Suprapubic skin (tissue), 4 donors: ENCODE measurements around the gene SCAP. TPM values are rescaled to one million over a fixed set of nuclear protein-coding genes. Genes with fewer than 3 reads are reported as not detected.
A peak's percentile ranks its signal among the peaks of the same experiment; 100 is the strongest.
"Not testable (repeated sequence)": the region's sequence is repeated elsewhere in the genome, so short reads cannot be mapped to it uniquely, and the experiment has no call there.

Experiments used
- DNase-seq, 2 donors: peaks; one replicate each; pipeline ENCODE4 v3.0.0-alpha.2; 2019; ENCODE audit warnings: low spot score in 2 of 2
- H3K27ac ChIP-seq: fragments of 200-600 bp; sonication (generic); one replicate; pipeline ENCODE4 v1.5.1; 2019
- H3K27me3 ChIP-seq: fragments of 200-600 bp; sonication (generic); one replicate; pipeline ENCODE4 v1.5.1; 2019
- H3K36me3 ChIP-seq: fragments of 200-600 bp; sonication (generic); one replicate; pipeline ENCODE4 v1.5.1; 2019
- H3K4me1 ChIP-seq: fragments of 200-600 bp; sonication (generic); one replicate; pipeline ENCODE4 v1.5.1; 2019
- H3K4me3 ChIP-seq: fragments of 200-600 bp; sonication (generic); one replicate; pipeline ENCODE4 v1.5.1; 2019; ENCODE audit warnings: mild to moderate bottlenecking
- H3K9me3 ChIP-seq: fragments of 200-600 bp; sonication (generic); one replicate; pipeline ENCODE4 v1.5.1; 2019
- EP300 ChIP-seq: sonication (generic); formaldehyde crosslinking; IDR thresholded peaks from one replicate; pipeline ENCODE4 v1.6.1; 2017; ENCODE audit warnings: antibody characterized with exemption
- POLR2A ChIP-seq, 2 donors: fragments of 450-650 bp; IDR thresholded peaks; one replicate each; pipeline ENCODE4 v1.6.1; 2017; ENCODE audit warnings: antibody characterized with exemption in 2 of 2, mild to moderate bottlenecking in 2 of 2, moderate library complexity in 2 of 2
- POLR2AphosphoS5 ChIP-seq, 3 donors: sonication (generic); formaldehyde crosslinking; IDR thresholded peaks; one replicate each; pipeline ENCODE4 v1.6.1; 2017; ENCODE audit warnings: antibody characterized with exemption in 3 of 3
- WGBS: methylation state at CpG from one replicate; pipeline ENCODE4 v1.1.5; 2018; 5-methylcytosine and 5-hydroxymethylcytosine counted together
- total RNA-seq, 4 donors: library from RNA; depleted of rRNA; stranded (reverse); fragments of >200 nt; gene quantifications; one replicate each; pipeline ENCODE4 v1.1.0, GENCODE V29; 2016
- TF ChIP-seq, protein P1 (sequence below), 2 donors: fragments of 200-600 bp in 1 of 2; fragments of 450-650 bp in 1 of 2; sonication (generic) in 1 of 2; IDR thresholded peaks; one replicate each; pipeline ENCODE4 v1.5.1; 2016 to 2019; ENCODE audit warnings: antibody characterized with exemption in 2 of 2, mild to moderate bottlenecking in 1 of 2, moderate library complexity in 1 of 2

The SCAP gene
- total RNA-seq, 4 donors from 2014 or later = 142 to 195 (median 151) TPM

- Histone ChIP-seq H3K27ac (no peak overlapping the region), H3K9me3 (no peaks in the 10 kb centered on the region), H3K36me3 (no peaks in the 10 kb centered on the region), H3K4me3 (no peak overlapping the region), H3K27me3 (no peaks in the 10 kb centered on the region), H3K4me1 (peaks cover 21% of the 10 kb centered on the region)
- no peak for DNase-seq
- WGBS = 93% methylated on average over 3 of the region's 3 CpGs
- TF ChIP-seq, protein P1, sequence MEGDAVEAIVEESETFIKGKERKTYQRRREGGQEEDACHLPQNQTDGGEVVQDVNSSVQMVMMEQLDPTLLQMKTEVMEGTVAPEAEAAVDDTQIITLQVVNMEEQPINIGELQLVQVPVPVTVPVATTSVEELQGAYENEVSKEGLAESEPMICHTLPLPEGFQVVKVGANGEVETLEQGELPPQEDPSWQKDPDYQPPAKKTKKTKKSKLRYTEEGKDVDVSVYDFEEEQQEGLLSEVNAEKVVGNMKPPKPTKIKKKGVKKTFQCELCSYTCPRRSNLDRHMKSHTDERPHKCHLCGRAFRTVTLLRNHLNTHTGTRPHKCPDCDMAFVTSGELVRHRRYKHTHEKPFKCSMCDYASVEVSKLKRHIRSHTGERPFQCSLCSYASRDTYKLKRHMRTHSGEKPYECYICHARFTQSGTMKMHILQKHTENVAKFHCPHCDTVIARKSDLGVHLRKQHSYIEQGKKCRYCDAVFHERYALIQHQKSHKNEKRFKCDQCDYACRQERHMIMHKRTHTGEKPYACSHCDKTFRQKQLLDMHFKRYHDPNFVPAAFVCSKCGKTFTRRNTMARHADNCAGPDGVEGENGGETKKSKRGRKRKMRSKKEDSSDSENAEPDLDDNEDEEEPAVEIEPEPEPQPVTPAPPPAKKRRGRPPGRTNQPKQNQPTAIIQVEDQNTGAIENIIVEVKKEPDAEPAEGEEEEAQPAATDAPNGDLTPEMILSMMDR (IDR thresholded peaks at IDR 0.05) = no peak
- TF ChIP-seq POLR2AphosphoS5 (IDR thresholded peaks at IDR 0.05) = no peak
- TF ChIP-seq EP300 = no peak
- TF ChIP-seq POLR2A (IDR thresholded peaks at IDR 0.05) = no peak
Measured at GRCh38 chr3:47469616-47470015, 6.1 kb downstream of the SCAP start.

DNA sequence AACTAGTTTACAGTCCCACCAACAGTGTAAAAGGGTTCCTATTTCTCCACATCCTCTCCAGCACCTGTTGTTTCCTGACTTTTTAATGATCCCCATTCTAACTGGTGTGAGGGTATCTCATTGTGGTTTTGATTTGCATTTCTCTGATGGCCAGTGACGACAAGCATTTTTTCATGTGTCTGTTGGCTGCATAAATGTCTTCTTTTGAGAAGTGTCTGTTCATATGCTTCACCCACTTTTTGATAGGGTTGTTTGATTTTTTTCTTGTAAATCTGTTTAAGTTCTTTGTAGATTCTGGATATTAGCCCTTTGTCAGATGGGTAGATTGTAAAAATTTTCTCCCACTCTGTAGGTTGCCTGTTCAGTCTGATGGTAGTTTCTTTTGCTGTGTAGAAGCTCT lies 7.4 kb downstream of the SCAP start:
- not testable (repeated sequence) for DNase-seq, H3K9me3 ChIP-seq, H3K27me3 ChIP-seq, H3K4me1 ChIP-seq, H3K36me3 ChIP-seq, H3K27ac ChIP-seq, H3K4me3 ChIP-seq
- 97% methylated on average over 1 of the region's 1 CpG for WGBS

GRCh38 chr3:47464588-47464987 lies 11.2 kb downstream of the SCAP start:
- H3K4me3 ChIP-seq = no peak overlapping the region
- DNase-seq = no peak
- H3K36me3 ChIP-seq = no peaks in the 10 kb centered on the region
- no peaks in the 10 kb centered on the region for H3K9me3 ChIP-seq
- TF ChIP-seq POLR2AphosphoS5 (IDR thresholded peaks at IDR 0.05) = no peak
- H3K27me3 ChIP-seq = no peaks in the 10 kb centered on the region
- 43% methylated on average over 1 of the region's 1 CpG for WGBS
- H3K4me1 ChIP-seq = no peaks in the 10 kb centered on the region
- no peak overlapping the region for H3K27ac ChIP-seq

GRCh38 chr3:47459534-47460085 lies 16.1 kb downstream of the SCAP start:
- H3K4me3 ChIP-seq, H3K27me3 ChIP-seq, H3K4me1 ChIP-seq, H3K27ac ChIP-seq, H3K36me3 ChIP-seq, H3K9me3 ChIP-seq: not testable (repeated sequence)
- peak in 1 of 2 donors; percentile 28 for DNase-seq
- 82% methylated on average over 9 of the region's 9 CpGs for WGBS

GRCh38 chr3:47456984-47457383 lies 18.8 kb downstream of the SCAP start:
- Histone ChIP-seq H3K27ac (no peak overlapping the region), H3K36me3 (no peaks in the 10 kb centered on the region), H3K4me3 (no peak overlapping the region), H3K9me3 (no peaks in the 10 kb centered on the region), H3K4me1 (peaks cover 14% of the 10 kb centered on the region), H3K27me3 (no peaks in the 10 kb centered on the region)
- TF ChIP-seq, protein P1 (IDR thresholded peaks at IDR 0.05) = no peak
- no peak for TF ChIP-seq POLR2AphosphoS5 (IDR thresholded peaks at IDR 0.05)
- TF ChIP-seq EP300 = no peak
- no peak for TF ChIP-seq POLR2A (IDR thresholded peaks at IDR 0.05)
- peak in 1 of 2 donors; percentile 16 for DNase-seq

GRCh38 chr3:47455806-47456452 lies 19.8 kb downstream of the SCAP start:
- no peaks in the 10 kb centered on the region for H3K9me3 ChIP-seq
- H3K4me1 ChIP-seq = peaks cover 20% of the 10 kb centered on the region
- no peaks in the 10 kb centered on the region for H3K27me3 ChIP-seq
- no peak overlapping the region for H3K27ac ChIP-seq
- no peaks in the 10 kb centered on the region for H3K36me3 ChIP-seq
- WGBS = 67% methylated on average over 3 of the region's 3 CpGs
- no peak overlapping the region for H3K4me3 ChIP-seq
- TF ChIP-seq POLR2AphosphoS5 (IDR thresholded peaks at IDR 0.05) (no peak), EP300 (no peak), POLR2A (IDR thresholded peaks at IDR 0.05) (no peak)
- TF ChIP-seq, protein P1 (IDR thresholded peaks at IDR 0.05) = no peak
- DNase-seq = no peak
